Loucy (cell line): ENCODE results near the gene CCKAR.

Source experiments
- H2AFZ ChIP-seq: fragments of 200-600 bp; sonication (generic); 2 replicates; pipeline ENCODE4 v1.6.0; 2016; ENCODE audit warnings: antibody characterized with exemption, mild to moderate bottlenecking, low read length, moderate library complexity
- H3F3A ChIP-seq: fragments of 200-600 bp; 2 replicates; pipeline ENCODE4 v1.6.0; 2016; ENCODE audit warnings: antibody characterized with exemption, low read depth, mild to moderate bottlenecking
- H3K27me3 ChIP-seq: fragments of 200-600 bp; sonication (generic); 2 replicates; pipeline ENCODE4 v1.6.1; 2014; ENCODE audit warnings: low read length, mild to moderate bottlenecking; ENCODE audit not compliant: insufficient read depth, poor library complexity, severe bottlenecking
- H3K36me3 ChIP-seq: fragments of 200-600 bp; sonication (generic); 2 replicates; pipeline ENCODE4 v1.6.1; 2016; ENCODE audit warnings: low read length; ENCODE audit not compliant: insufficient read depth
- H3K4me1 ChIP-seq: fragments of 200-600 bp; sonication (generic); 2 replicates; pipeline ENCODE4 v1.5.1; 2014; ENCODE audit warnings: low read length, mild to moderate bottlenecking; ENCODE audit not compliant: insufficient read depth, poor library complexity, severe bottlenecking
- H3K4me2 ChIP-seq: fragments of 200-600 bp; sonication (generic); 2 replicates; pipeline ENCODE4 v1.6.0; 2014; ENCODE audit warnings: antibody characterized with exemption, low read length, low read depth, mild to moderate bottlenecking; ENCODE audit not compliant: poor library complexity, severe bottlenecking
- H3K4me3 ChIP-seq: fragments of 200-600 bp; sonication (generic); 2 replicates; pipeline ENCODE4 v1.5.1; 2014; ENCODE audit warnings: low read length, mild to moderate bottlenecking, mixed read lengths; ENCODE audit not compliant: poor library complexity, severe bottlenecking
- H3K79me2 ChIP-seq: fragments of 200-600 bp; sonication (generic); 2 replicates; pipeline ENCODE4 v1.6.1; 2014; ENCODE audit warnings: low read length; ENCODE audit not compliant: insufficient read depth
- H3K9ac ChIP-seq: fragments of 200-600 bp; sonication (generic); 2 replicates; pipeline ENCODE4 v1.6.0; 2014; ENCODE audit warnings: mild to moderate bottlenecking, low read depth, low read length, moderate library complexity; ENCODE audit not compliant: poor library complexity, severe bottlenecking
- H3K9me2 ChIP-seq: fragments of 200-600 bp; sonication (generic); replicated peaks from 2 replicates; pipeline ENCODE4 v1.6.1; 2016; ENCODE audit warnings: low read depth, low read length, mixed read lengths
- H3K9me3 ChIP-seq: fragments of 200-600 bp; sonication (generic); 2 replicates; pipeline ENCODE4 v1.6.1; 2014; ENCODE audit warnings: mild to moderate bottlenecking, antibody characterized with exemption, low read length, low read depth; ENCODE audit not compliant: insufficient read depth
- H4K20me1 ChIP-seq: fragments of 200-600 bp; sonication (generic); 2 replicates; pipeline ENCODE4 v1.6.0; 2014; ENCODE audit warnings: antibody characterized with exemption, low read length, mild to moderate bottlenecking; ENCODE audit not compliant: insufficient read depth, poor library complexity, severe bottlenecking
- EZH2phosphoT487 ChIP-seq: fragments of 200-600 bp; IDR thresholded peaks from 2 replicates; pipeline ENCODE4 v1.6.1; 2018; ENCODE audit warnings: antibody characterized with exemption, mild to moderate bottlenecking, moderate library complexity, borderline replicate concordance
- TF ChIP-seq, protein P1 (sequence below): fragments of 200-600 bp; sonication (generic); conservative IDR thresholded peaks from 2 replicates; pipeline ENCODE4 v1.5.1; 2014; ENCODE audit warnings: mild to moderate bottlenecking, antibody characterized with exemption, low read length

The CCKAR gene

DNA sequence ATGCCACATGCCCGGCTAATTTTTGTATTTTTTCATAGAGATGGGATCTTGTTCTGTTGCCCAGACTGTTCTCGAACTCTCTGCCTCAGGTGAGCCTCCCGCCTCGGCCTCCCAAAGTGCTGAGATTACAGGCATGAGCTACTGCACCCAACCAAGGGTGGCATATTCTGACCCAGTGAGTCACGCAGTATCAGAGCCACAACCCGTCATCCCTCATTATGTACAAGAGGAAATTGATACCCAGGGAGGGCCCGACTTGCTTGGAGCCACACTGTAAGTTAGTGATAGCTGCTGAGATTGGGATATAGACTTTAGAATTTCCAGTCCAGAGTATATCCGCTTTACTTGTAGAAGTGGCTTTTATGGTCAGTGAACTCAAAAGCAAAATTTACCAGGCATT is 14.6 kb downstream of the CCKAR start:
- Histone ChIP-seq H3K79me2 (no peaks in the 10 kb centered on the region), H3K4me1 (no peaks in the 10 kb centered on the region), H4K20me1 (no peaks in the 10 kb centered on the region), H3K9me2 (no peaks in the 10 kb centered on the region), H3K9ac (no peak overlapping the region), H2AFZ (no peak overlapping the region), H3K9me3 (no peaks in the 10 kb centered on the region), H3K27me3 (no peaks in the 10 kb centered on the region), H3F3A (no peaks in the 10 kb centered on the region), H3K4me2 (no peak overlapping the region), H3K4me3 (no peak overlapping the region), H3K36me3 (no peaks in the 10 kb centered on the region)
- no peak for TF ChIP-seq EZH2phosphoT487
- TF ChIP-seq, protein P1, sequence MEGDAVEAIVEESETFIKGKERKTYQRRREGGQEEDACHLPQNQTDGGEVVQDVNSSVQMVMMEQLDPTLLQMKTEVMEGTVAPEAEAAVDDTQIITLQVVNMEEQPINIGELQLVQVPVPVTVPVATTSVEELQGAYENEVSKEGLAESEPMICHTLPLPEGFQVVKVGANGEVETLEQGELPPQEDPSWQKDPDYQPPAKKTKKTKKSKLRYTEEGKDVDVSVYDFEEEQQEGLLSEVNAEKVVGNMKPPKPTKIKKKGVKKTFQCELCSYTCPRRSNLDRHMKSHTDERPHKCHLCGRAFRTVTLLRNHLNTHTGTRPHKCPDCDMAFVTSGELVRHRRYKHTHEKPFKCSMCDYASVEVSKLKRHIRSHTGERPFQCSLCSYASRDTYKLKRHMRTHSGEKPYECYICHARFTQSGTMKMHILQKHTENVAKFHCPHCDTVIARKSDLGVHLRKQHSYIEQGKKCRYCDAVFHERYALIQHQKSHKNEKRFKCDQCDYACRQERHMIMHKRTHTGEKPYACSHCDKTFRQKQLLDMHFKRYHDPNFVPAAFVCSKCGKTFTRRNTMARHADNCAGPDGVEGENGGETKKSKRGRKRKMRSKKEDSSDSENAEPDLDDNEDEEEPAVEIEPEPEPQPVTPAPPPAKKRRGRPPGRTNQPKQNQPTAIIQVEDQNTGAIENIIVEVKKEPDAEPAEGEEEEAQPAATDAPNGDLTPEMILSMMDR, result no peak

DNA sequence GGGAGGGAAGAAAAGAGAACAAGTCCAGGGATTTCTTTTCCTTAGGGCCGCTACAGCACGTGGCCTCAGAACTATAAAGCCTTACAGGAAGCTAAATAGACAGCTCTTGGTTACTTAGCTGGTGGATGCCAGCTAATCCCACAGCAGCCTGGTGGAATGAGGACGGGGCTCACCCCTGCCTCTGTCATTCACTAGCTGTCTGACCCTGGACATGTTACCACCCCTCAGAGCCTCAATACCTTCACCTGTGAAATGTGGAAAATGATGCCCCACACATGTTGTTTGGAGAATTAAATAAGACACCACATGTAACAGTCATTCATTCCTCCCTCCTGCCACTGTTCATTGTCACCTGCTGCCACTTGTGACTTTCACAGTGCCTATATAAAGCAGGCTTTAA is 15.7 kb downstream of the CCKAR start:
- no peaks in the 10 kb centered on the region for H3K9me3 ChIP-seq
- H3K4me1 ChIP-seq, result no peaks in the 10 kb centered on the region
- TF ChIP-seq, protein P1, result no peak
- H2AFZ ChIP-seq, result no peak overlapping the region
- no peaks in the 10 kb centered on the region for H3K9me2 ChIP-seq
- no peaks in the 10 kb centered on the region for H4K20me1 ChIP-seq
- no peaks in the 10 kb centered on the region for H3K27me3 ChIP-seq
- no peaks in the 10 kb centered on the region for H3K36me3 ChIP-seq
- no peak overlapping the region for H3K4me3 ChIP-seq
- H3K9ac ChIP-seq, result no peak overlapping the region
- no peak overlapping the region for H3K4me2 ChIP-seq
- no peaks in the 10 kb centered on the region for H3F3A ChIP-seq
- no peaks in the 10 kb centered on the region for H3K79me2 ChIP-seq

DNA sequence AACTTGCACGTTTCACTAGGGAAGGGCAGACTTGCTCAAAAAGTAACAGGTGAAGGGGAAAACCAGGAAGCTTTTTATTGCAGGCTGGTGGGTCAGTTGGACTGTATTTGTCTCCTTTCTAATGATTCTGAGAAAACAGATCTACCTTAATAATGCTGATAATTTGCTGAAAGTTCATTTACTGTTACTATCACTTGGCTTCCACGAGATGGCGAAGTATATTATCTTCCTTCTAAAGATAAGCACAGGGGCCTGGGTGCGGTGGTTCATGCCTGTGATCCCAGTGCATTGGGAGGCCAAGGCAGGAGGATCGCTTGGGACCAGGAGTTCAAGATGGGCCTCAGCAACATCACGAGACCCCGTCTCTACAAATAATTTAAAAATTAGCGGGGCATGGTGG is 16.4 kb downstream of the CCKAR start:
- Histone ChIP-seq H3K36me3 (no peaks in the 10 kb centered on the region), H2AFZ (no peak overlapping the region), H3K4me2 (no peak overlapping the region), H3F3A (no peaks in the 10 kb centered on the region), H3K9me3 (no peaks in the 10 kb centered on the region), H4K20me1 (no peaks in the 10 kb centered on the region), H3K4me3 (no peak overlapping the region), H3K27me3 (no peaks in the 10 kb centered on the region), H3K9ac (no peak overlapping the region), H3K9me2 (no peaks in the 10 kb centered on the region), H3K4me1 (no peaks in the 10 kb centered on the region), H3K79me2 (no peaks in the 10 kb centered on the region)
- TF ChIP-seq EZH2phosphoT487, result no peak
- TF ChIP-seq, protein P1, result no peak
